Suprapubic skin (tissue), 4 donors: ENCODE measurements around the gene CTSZ. TPM values are rescaled to one million over a fixed set of nuclear protein-coding genes. Genes with fewer than 3 reads are reported as not detected.

Experiments
- DNase-seq, 2 donors: peaks; one replicate each; pipeline ENCODE4 v3.0.0-alpha.2; 2019; ENCODE audit warnings: low spot score in 2 of 2
- H3K27ac ChIP-seq: fragments of 200-600 bp; sonication (generic); one replicate; pipeline ENCODE4 v1.5.1; 2019
- H3K27me3 ChIP-seq: fragments of 200-600 bp; sonication (generic); one replicate; pipeline ENCODE4 v1.5.1; 2019
- H3K36me3 ChIP-seq: fragments of 200-600 bp; sonication (generic); one replicate; pipeline ENCODE4 v1.5.1; 2019
- H3K4me1 ChIP-seq: fragments of 200-600 bp; sonication (generic); one replicate; pipeline ENCODE4 v1.5.1; 2019
- H3K4me3 ChIP-seq: fragments of 200-600 bp; sonication (generic); one replicate; pipeline ENCODE4 v1.5.1; 2019; ENCODE audit warnings: mild to moderate bottlenecking
- H3K9me3 ChIP-seq: fragments of 200-600 bp; sonication (generic); one replicate; pipeline ENCODE4 v1.5.1; 2019
- EP300 ChIP-seq: sonication (generic); formaldehyde crosslinking; IDR thresholded peaks from one replicate; pipeline ENCODE4 v1.6.1; 2017; ENCODE audit warnings: antibody characterized with exemption
- POLR2A ChIP-seq, 2 donors: fragments of 450-650 bp; IDR thresholded peaks; one replicate each; pipeline ENCODE4 v1.6.1; 2017; ENCODE audit warnings: antibody characterized with exemption in 2 of 2, mild to moderate bottlenecking in 2 of 2, moderate library complexity in 2 of 2
- POLR2AphosphoS5 ChIP-seq, 3 donors: sonication (generic); formaldehyde crosslinking; IDR thresholded peaks; one replicate each; pipeline ENCODE4 v1.6.1; 2017; ENCODE audit warnings: antibody characterized with exemption in 3 of 3
- WGBS: methylation state at CpG from one replicate; pipeline ENCODE4 v1.1.5; 2018; 5-methylcytosine and 5-hydroxymethylcytosine counted together
- total RNA-seq, 4 donors: library from RNA; depleted of rRNA; stranded (reverse); fragments of >200 nt; gene quantifications; one replicate each; pipeline ENCODE4 v1.1.0, GENCODE V29; 2016
- TF ChIP-seq, protein P1 (sequence below), 2 donors: fragments of 200-600 bp in 1 of 2; fragments of 450-650 bp in 1 of 2; sonication (generic) in 1 of 2; IDR thresholded peaks; one replicate each; pipeline ENCODE4 v1.5.1; 2016 to 2019; ENCODE audit warnings: antibody characterized with exemption in 2 of 2, mild to moderate bottlenecking in 1 of 2, moderate library complexity in 1 of 2

CTSZ gene
- total RNA-seq, 4 donors from 2014 or later, result 25.6 to 38.7 (median 34.7) TPM

DNA sequence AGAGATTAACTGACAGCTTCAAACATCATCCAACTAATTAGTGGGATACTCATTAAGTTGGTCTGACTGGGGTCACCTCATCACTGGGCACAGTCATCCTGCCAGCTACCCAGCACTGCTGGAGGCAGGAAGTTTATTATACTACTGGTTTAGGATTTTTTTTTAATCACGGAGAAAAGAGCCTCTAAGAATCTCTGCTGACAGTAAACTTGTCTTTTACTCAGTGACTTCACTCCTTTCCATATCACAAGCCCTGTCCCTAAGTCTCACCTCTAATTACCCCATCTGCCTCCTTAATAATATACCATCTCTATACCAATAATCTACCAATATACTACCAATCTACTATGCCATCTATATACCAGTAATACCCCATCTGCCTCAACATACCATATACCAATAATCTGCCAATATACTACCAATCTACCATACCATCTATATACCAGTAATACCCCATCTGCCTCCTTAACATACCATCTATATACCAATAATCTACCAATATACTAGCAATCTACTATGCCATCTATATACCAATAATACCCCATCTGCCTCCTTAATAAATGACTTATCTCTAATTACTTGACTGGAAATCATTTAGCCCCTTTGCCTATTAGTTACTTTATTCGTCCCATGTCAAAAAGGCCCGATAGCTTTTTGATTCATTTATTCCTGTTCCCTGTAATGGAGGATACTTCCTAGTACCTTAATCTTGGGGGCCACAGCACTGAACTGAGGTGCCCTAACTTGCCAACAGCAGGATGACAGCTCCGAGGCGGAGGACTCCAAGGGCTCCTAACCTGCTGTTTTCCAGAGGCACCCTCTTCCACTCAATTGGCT is 20.1 kb upstream of the CTSZ start:
- Histone ChIP-seq H3K27me3 (no peaks in the 10 kb centered on the region), H3K9me3 (no peaks in the 10 kb centered on the region), H3K36me3 (peaks cover 54% of the 10 kb centered on the region), H3K4me1 (peaks cover 35% of the 10 kb centered on the region), H3K4me3 (no peak overlapping the region), H3K27ac (no peak overlapping the region)
- WGBS, result 82% methylated on average over 5 of the region's 5 CpGs
- TF ChIP-seq EP300, result no peak
- no peak for TF ChIP-seq POLR2AphosphoS5 (IDR thresholded peaks at IDR 0.05)
- TF ChIP-seq, protein P1, sequence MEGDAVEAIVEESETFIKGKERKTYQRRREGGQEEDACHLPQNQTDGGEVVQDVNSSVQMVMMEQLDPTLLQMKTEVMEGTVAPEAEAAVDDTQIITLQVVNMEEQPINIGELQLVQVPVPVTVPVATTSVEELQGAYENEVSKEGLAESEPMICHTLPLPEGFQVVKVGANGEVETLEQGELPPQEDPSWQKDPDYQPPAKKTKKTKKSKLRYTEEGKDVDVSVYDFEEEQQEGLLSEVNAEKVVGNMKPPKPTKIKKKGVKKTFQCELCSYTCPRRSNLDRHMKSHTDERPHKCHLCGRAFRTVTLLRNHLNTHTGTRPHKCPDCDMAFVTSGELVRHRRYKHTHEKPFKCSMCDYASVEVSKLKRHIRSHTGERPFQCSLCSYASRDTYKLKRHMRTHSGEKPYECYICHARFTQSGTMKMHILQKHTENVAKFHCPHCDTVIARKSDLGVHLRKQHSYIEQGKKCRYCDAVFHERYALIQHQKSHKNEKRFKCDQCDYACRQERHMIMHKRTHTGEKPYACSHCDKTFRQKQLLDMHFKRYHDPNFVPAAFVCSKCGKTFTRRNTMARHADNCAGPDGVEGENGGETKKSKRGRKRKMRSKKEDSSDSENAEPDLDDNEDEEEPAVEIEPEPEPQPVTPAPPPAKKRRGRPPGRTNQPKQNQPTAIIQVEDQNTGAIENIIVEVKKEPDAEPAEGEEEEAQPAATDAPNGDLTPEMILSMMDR (IDR thresholded peaks at IDR 0.05), result no peak
- TF ChIP-seq POLR2A (IDR thresholded peaks at IDR 0.05), result no peak
- DNase-seq, result no peak

DNA sequence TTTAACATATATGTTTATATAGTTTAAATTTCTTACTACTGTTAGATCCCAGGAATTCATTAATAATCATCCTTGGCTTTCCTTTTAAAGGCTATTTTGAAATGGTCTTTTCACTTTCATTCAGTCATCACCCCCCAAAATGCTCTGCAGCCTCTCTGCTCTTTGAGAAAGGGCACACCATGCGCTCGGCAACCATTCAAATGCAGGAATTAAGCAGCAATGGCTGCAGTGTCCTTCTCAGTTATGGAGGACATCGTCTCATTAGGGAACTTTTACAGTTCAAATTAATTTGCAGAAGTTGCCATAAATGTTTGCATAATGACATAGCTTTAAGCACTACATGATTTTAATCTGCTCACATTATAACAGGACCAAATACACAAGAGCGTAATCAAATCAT is 18.5 kb upstream of the CTSZ start:
- Histone ChIP-seq H3K27me3 (no peaks in the 10 kb centered on the region), H3K4me1 (peaks cover 24% of the 10 kb centered on the region), H3K27ac (no peak overlapping the region), H3K4me3 (no peak overlapping the region), H3K9me3 (no peaks in the 10 kb centered on the region), H3K36me3 (peaks cover 54% of the 10 kb centered on the region)
- WGBS, result 93% methylated on average over 4 of the region's 4 CpGs
- no peak for DNase-seq
- TF ChIP-seq POLR2A (IDR thresholded peaks at IDR 0.05), result no peak
- TF ChIP-seq POLR2AphosphoS5 (IDR thresholded peaks at IDR 0.05), result no peak
- TF ChIP-seq, protein P1 (IDR thresholded peaks at IDR 0.05), result no peak
- TF ChIP-seq EP300, result no peak

DNA sequence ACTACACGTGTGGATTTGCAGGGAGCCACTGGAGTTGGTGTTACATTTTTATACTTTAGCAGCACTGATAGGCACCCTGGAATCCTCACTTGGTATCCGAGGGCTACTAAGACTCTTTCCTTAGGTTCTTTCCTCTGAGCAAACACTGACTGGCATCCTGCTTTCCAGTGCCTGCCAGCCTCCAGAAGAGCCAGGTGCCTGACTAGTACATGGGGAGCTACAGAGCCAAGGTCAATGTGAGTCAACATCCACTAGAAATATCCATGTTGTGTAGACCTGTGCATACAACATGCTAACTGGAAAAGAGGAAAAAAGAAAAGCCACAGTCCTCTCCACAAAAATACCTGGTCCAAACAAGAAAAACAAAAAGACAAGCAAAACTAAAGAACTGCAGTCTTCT is 18.0 kb upstream of the CTSZ start:
- H3K9me3 ChIP-seq, result no peaks in the 10 kb centered on the region
- TF ChIP-seq, protein P1 (IDR thresholded peaks at IDR 0.05), result no peak
- TF ChIP-seq POLR2AphosphoS5 (IDR thresholded peaks at IDR 0.05) (no peak), EP300 (no peak)

DNA sequence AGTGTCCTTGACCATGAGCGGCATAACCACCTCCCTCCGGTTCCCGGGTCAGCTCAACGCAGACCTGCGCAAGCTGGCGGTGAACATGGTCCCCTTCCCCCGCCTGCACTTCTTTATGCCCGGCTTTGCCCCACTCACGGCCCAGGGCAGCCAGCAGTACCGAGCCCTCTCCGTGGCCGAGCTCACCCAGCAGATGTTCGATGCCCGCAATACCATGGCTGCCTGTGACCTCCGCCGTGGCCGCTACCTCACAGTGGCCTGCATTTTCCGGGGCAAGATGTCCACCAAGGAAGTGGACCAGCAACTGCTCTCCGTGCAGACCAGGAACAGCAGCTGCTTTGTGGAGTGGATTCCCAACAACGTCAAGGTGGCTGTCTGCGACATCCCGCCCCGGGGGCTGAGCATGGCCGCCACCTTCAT is 17.1 kb upstream of the CTSZ start:
- Histone ChIP-seq H3K36me3 (peaks cover 42% of the 10 kb centered on the region), H3K27ac (no peak overlapping the region), H3K9me3 (no peaks in the 10 kb centered on the region), H3K27me3 (no peaks in the 10 kb centered on the region), H3K4me3 (no peak overlapping the region), H3K4me1 (peaks cover 10% of the 10 kb centered on the region)
- DNase-seq, result no peak
- TF ChIP-seq POLR2A (IDR thresholded peaks at IDR 0.05) (no peak), EP300 (no peak), POLR2AphosphoS5 (IDR thresholded peaks at IDR 0.05) (no peak)
- TF ChIP-seq, protein P1 (IDR thresholded peaks at IDR 0.05), result no peak
- WGBS, result 95% methylated on average over 22 of the region's 24 CpGs

More for the DNA sequence above, 18.0 kb upstream of the CTSZ start:
- Histone ChIP-seq H3K27ac (no peak overlapping the region), H3K36me3 (peaks cover 51% of the 10 kb centered on the region), H3K4me1 (peaks cover 20% of the 10 kb centered on the region), H3K4me3 (no peak overlapping the region), H3K27me3 (no peaks in the 10 kb centered on the region)
- 79% methylated on average over 2 of the region's 2 CpGs for WGBS
- DNase-seq, result no peak

DNA sequence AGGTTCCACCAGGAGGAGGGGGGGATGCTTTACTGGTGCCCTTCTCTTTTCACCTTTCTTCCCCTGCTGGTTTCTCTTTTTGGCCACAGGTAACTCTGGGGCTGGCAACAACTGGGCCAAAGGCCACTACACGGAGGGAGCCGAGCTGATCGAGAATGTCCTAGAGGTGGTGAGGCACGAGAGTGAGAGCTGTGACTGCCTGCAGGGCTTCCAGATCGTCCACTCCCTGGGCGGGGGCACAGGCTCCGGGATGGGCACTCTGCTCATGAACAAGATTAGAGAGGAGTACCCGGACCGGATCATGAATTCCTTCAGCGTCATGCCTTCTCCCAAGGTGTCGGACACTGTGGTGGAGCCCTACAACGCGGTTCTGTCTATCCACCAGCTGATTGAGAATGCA is 16.6 kb upstream of the CTSZ start:
- peaks cover 5% of the 10 kb centered on the region for H3K4me1 ChIP-seq
- TF ChIP-seq, protein P1 (IDR thresholded peaks at IDR 0.05), result no peak
- TF ChIP-seq POLR2AphosphoS5 (IDR thresholded peaks at IDR 0.05) (no peak), POLR2A (IDR thresholded peaks at IDR 0.05) (no peak), EP300 (no peak)
- H3K27ac ChIP-seq, result no peak overlapping the region
- H3K27me3 ChIP-seq, result no peaks in the 10 kb centered on the region
- H3K9me3 ChIP-seq, result no peaks in the 10 kb centered on the region
- WGBS, result 91% methylated on average over 6 of the region's 13 CpGs
- no peak overlapping the region for H3K4me3 ChIP-seq
- H3K36me3 ChIP-seq, result peaks cover 36% of the 10 kb centered on the region
- DNase-seq, result no peak
